HCT116 (cell line): ENCODE measurements around the gene TERF2IP. TPM values are rescaled to one million over a fixed set of nuclear protein-coding genes. Genes with fewer than 3 reads are reported as not detected.
A peak's percentile ranks its signal among the peaks of the same experiment; 100 is the strongest.

Source experiments
- ATAC-seq: fragments of 200-7000 bp; cut with Tn5 transposase; 2 replicates; pipeline ENCODE4 v1.9.1; 2020; ENCODE audit warnings: mild to moderate bottlenecking, moderate library complexity
- BruUV-seq: library from RNA; stranded (reverse); fragments of 400-500 nt; replicated peaks from 2 replicates; lab custom pipeline; 2021; lab: Mats Ljungman, UMichigan
- CTCF ChIA-PET: fragments of 300-600 bp; sonication (Branson Sonifier 250); formaldehyde crosslinking; loops from one replicate; lab custom pipeline; 2021; ENCODE audit warnings: antibody characterized with exemption; lab: Charles Lee
- POLR2A ChIA-PET: fragments of 300-600, 350-600 bp; sonication (Branson Sonifier 250); formaldehyde crosslinking; loops from one replicate; lab custom pipeline; 2021; ENCODE audit warnings: antibody characterized with exemption; lab: Charles Lee
- RAD21 ChIA-PET, 2 experiments: fragments of 300-600 bp; sonication (Branson Sonifier 250); formaldehyde crosslinking; loops; one replicate each; lab custom pipeline; 2023; ENCODE audit warnings: low total read pairs in 2 of 2; ENCODE audit not compliant: uncharacterized antibody in 2 of 2, unreplicated experiment in 2 of 2, low non-redundant PET in 1 of 2; lab: Charles Lee
- DNase-seq: peaks from one replicate; pipeline ENCODE4 v3.0.0-alpha.2; 2010; ENCODE audit warnings: low read depth, low spot score
- H2AFZ ChIP-seq: fragments of 200-600 bp; shearing (Covaris generic), sonication (generic); 2 replicates; pipeline ENCODE4 v1.6.1; 2017; ENCODE audit warnings: low read depth, mixed run types, mixed read lengths, antibody characterized with exemption, low read length; ENCODE audit not compliant: poor library complexity, severe bottlenecking
- H3K27ac ChIP-seq: 2 replicates; pipeline ENCODE4 v1.5.1; 2012; ENCODE audit warnings: low read depth, low read length
- H3K27me3 ChIP-seq: fragments of 200-600 bp; sonication (generic); 2 replicates; pipeline ENCODE4 v1.6.1; 2016; ENCODE audit warnings: mixed run types, low read length, mixed read lengths; ENCODE audit not compliant: insufficient read depth
- H3K36me3 ChIP-seq, 2 experiments: fragments of 200-500 bp in 1 of 2; fragments of 200-600 bp in 1 of 2; sonication (Bioruptor generic) in 1 of 2; sonication (generic) in 1 of 2; 2 replicates each; pipeline versions ENCODE4 v1.5.1 to v1.6.1; 2014 to 2016; ENCODE audit warnings: low read length in 2 of 2, inconsistent platforms in 1 of 2, mixed read lengths in 1 of 2, mixed run types in 1 of 2; ENCODE audit not compliant: insufficient read depth in 2 of 2, control insufficient read depth in 1 of 2
- H3K4me1 ChIP-seq, 2 experiments: fragments of 200-600 bp in 1 of 2; sonication (generic) in 1 of 2; 2 replicates each; pipeline versions ENCODE4 v1.5.1 to v1.6.1; 2012 to 2017; ENCODE audit warnings: low read length in 2 of 2, inconsistent platforms in 1 of 2, mild to moderate bottlenecking in 1 of 2, mixed read lengths in 1 of 2, mixed run types in 1 of 2, moderate library complexity in 1 of 2; ENCODE audit not compliant: insufficient read depth in 2 of 2, control insufficient read depth in 1 of 2
- H3K4me2 ChIP-seq: fragments of 200-600 bp; sonication (generic); 2 replicates; pipeline ENCODE4 v1.6.1; 2017; ENCODE audit warnings: mixed run types, low read length, mixed read lengths
- H3K4me3 ChIP-seq, 2 experiments: fragments of 200-600 bp in 1 of 2; sonication (generic) in 1 of 2; replicated peaks in 1 of 2; 2 replicates each; pipeline ENCODE4 v1.5.1; 2011 to 2016; ENCODE audit warnings: low read length in 2 of 2, control low read depth in 1 of 2, low read depth in 1 of 2, mild to moderate bottlenecking in 1 of 2, mixed read lengths in 1 of 2, mixed run types in 1 of 2
- H3K79me2 ChIP-seq: fragments of 200-600 bp; sonication (generic); 2 replicates; pipeline ENCODE4 v1.6.1; 2017; ENCODE audit warnings: mild to moderate bottlenecking, mixed run types, low read length, moderate library complexity, mixed read lengths; ENCODE audit not compliant: insufficient read depth
- H3K9ac ChIP-seq: fragments of 200-600 bp; sonication (generic); 2 replicates; pipeline ENCODE4 v1.6.1; 2016; ENCODE audit warnings: low read length, mixed read lengths
- H3K9me2 ChIP-seq: fragments of 200-600 bp; sonication (generic), shearing (Covaris generic); 2 replicates; pipeline ENCODE4 v1.6.1; 2017; ENCODE audit warnings: mixed run types, mild to moderate bottlenecking, moderate library complexity; ENCODE audit not compliant: insufficient read depth
- H3K9me3 ChIP-seq, 2 experiments: fragments of 200-500 bp in 1 of 2; fragments of 200-600 bp in 1 of 2; sonication (Bioruptor generic) in 1 of 2; sonication (generic) in 1 of 2; 2 replicates each; pipeline ENCODE4 v1.6.1; 2014 to 2017; ENCODE audit warnings: low read length in 2 of 2, mixed read lengths in 2 of 2, inconsistent platforms in 1 of 2, low read depth in 1 of 2, mild to moderate bottlenecking in 1 of 2, mixed run types in 1 of 2, moderate library complexity in 1 of 2; ENCODE audit not compliant: control insufficient read depth in 1 of 2, insufficient read depth in 1 of 2
- H4K20me1 ChIP-seq: fragments of 200-600 bp; sonication (generic), shearing (Covaris generic); 2 replicates; pipeline ENCODE4 v1.6.1; 2017; ENCODE audit warnings: mixed run types, mild to moderate bottlenecking, moderate library complexity; ENCODE audit not compliant: insufficient read depth
- ATF3 ChIP-seq: IDR thresholded peaks from 2 replicates; pipeline ENCODE4 v1.6.1; 2012
- CEBPB ChIP-seq: IDR thresholded peaks from 2 replicates; pipeline ENCODE4 v1.6.1; 2012; ENCODE audit warnings: low read depth
- EGR1 ChIP-seq: IDR thresholded peaks from 2 replicates; pipeline ENCODE4 v1.6.1; 2012; ENCODE audit warnings: low read depth
- ELF1 ChIP-seq: IDR thresholded peaks from 2 replicates; pipeline ENCODE4 v1.6.1; 2012; ENCODE audit warnings: low read depth, borderline replicate concordance
- EZH2 ChIP-seq: fragments of 200-600 bp; sonication (generic); IDR thresholded peaks from 2 replicates; pipeline ENCODE4 v1.6.1; 2017; ENCODE audit warnings: antibody characterized with exemption, mixed run types
- FOSL1 ChIP-seq: IDR thresholded peaks from 2 replicates; pipeline ENCODE4 v1.6.1; 2012; ENCODE audit warnings: low read depth
- JUND ChIP-seq: IDR thresholded peaks from 2 replicates; pipeline ENCODE4 v1.6.1; 2012
- MAX ChIP-seq: IDR thresholded peaks from 2 replicates; pipeline ENCODE4 v1.6.1; 2012
- POLR2A ChIP-seq: IDR thresholded peaks from 2 replicates; pipeline ENCODE4 v1.7.0; 2011; ENCODE audit warnings: borderline replicate concordance; ENCODE audit not compliant: insufficient read depth, insufficient read length; ENCODE audit errors: extremely low read depth
- POLR2AphosphoS5 ChIP-seq: IDR thresholded peaks from 2 replicates; pipeline ENCODE4 v1.6.1; 2011; ENCODE audit warnings: mild to moderate bottlenecking, low read depth, low read length, moderate library complexity
- RAD21 ChIP-seq: IDR thresholded peaks from 2 replicates; pipeline ENCODE4 v1.6.1; 2012; ENCODE audit warnings: low read depth, mild to moderate bottlenecking
- REST ChIP-seq: IDR thresholded peaks from 2 replicates; pipeline ENCODE4 v1.6.1; 2012; ENCODE audit warnings: low read depth
- SIN3A ChIP-seq: IDR thresholded peaks from 2 replicates; pipeline ENCODE4 v1.6.1; 2012; ENCODE audit warnings: low read depth
- SP1 ChIP-seq: IDR thresholded peaks from 2 replicates; pipeline ENCODE4 v1.6.1; 2012; ENCODE audit warnings: low read depth
- SRF ChIP-seq: IDR thresholded peaks from 2 replicates; pipeline ENCODE4 v1.6.1; 2012; ENCODE audit warnings: low read depth
- TCF7L2 ChIP-seq: IDR thresholded peaks from 2 replicates; pipeline ENCODE4 v1.7.0; 2011; ENCODE audit warnings: borderline replicate concordance, inconsistent platforms; ENCODE audit not compliant: insufficient read depth, insufficient read length; ENCODE audit errors: extremely low read depth
- YY1 ChIP-seq: IDR thresholded peaks from 2 replicates; pipeline ENCODE4 v1.6.1; 2011; ENCODE audit warnings: low read length, low read depth, moderate library complexity, mild to moderate bottlenecking; ENCODE audit not compliant: insufficient replicate concordance; ENCODE audit errors: extremely low read depth
- ZBTB33 ChIP-seq: IDR thresholded peaks from 2 replicates; pipeline ENCODE4 v1.6.1; 2011; ENCODE audit warnings: mild to moderate bottlenecking, low read length, moderate library complexity; ENCODE audit not compliant: insufficient replicate concordance; ENCODE audit errors: extremely low read depth
- ZFX ChIP-seq: fragments of 450-650 bp; IDR thresholded peaks from 2 replicates; pipeline ENCODE4 v1.6.1; 2017
- ZNF274 ChIP-seq: fragments of 200-500 bp; sonication (Bioruptor generic); IDR thresholded peaks from 2 replicates; pipeline ENCODE4 v1.6.1; 2014; ENCODE audit warnings: mild to moderate bottlenecking, low read depth, low read length, inconsistent platforms
- intact Hi-C: fragments of 100-400 bp; cut with micrococcal nuclease; formaldehyde crosslinking; loops from 2 replicates; pipeline ENCODE4 v1.10.0; 2022
- total RNA-seq: library from RNA; stranded (reverse); gene quantifications from one replicate; pipeline ENCODE4 v1.2.1, GENCODE V29; 2021; ENCODE audit not compliant: unreplicated experiment

TERF2IP gene
- total RNA-seq, 1 experiment from 2014 or later: 36.4 TPM

GRCh38 chr16:75622761-75623605 is 24.6 kb upstream of the TERF2IP start, which contains the start of gene ADAT1:
Gene ADAT1 (minus strand): TSS chr16:75623281. CDS start chr16:75620799, 2,482 bp downstream.
- no peaks in the 10 kb centered on the region for H3K27me3 ChIP-seq
- peaks cover 9% of the 10 kb centered on the region for H3K79me2 ChIP-seq
- peak within 1 kb of the TSS; percentile 75 to 79 for H3K4me3 ChIP-seq
- H3K4me1 ChIP-seq: peaks cover 8 to 19% of the 10 kb centered on the region in 2 experiments
- TSS peak; percentile 78 for BruUV-seq
- no peaks in the 10 kb centered on the region for H3K9me2 ChIP-seq
- peak within 1 kb of the TSS; percentile 86 for H3K27ac ChIP-seq
- peak; percentile 95 for ATAC-seq
- no peak within 1 kb of the TSS for H2AFZ ChIP-seq
- 0 out of 2 replicates have a peak, but pooled peaks cover 5% of the 10 kb centered on the region for H4K20me1 ChIP-seq
- ChIA-PET POLR2A (interaction anchor here (0.6 to 1.3 kb wide), 6 partner anchors 18 to 154 kb away, joined by 3 to 12 read pairs (median 4); partner anchors contain the start of genes KARS1 and TERF2IP), RAD21 (no interaction called here), CTCF (interaction anchor here (0.7 to 1.1 kb wide), 2 partner anchors 141 to 424 kb away, joined by 3 to 4 read pairs; no protein-coding TSS in a partner anchor)
- peak within 1 kb of the TSS; percentile 84 for H3K4me2 ChIP-seq
- H3K9me3 ChIP-seq: no peaks in the 10 kb centered on the region
- intact Hi-C loops: loop anchor here (2.0 to 5.0 kb wide), 4 partner anchors 24 to 426 kb away; partner anchors contain the start of genes KARS1, TERF2IP and TMEM231
- H3K36me3 ChIP-seq: peaks cover 11 to 31% of the 10 kb centered on the region in 2 experiments
- DNase-seq: peak; percentile 96
- peak within 1 kb of the TSS; percentile 90 for H3K9ac ChIP-seq
- TF ChIP-seq SRF: peak; percentile 79
- TF ChIP-seq SIN3A: peak; percentile 93
- peak; percentile 65 for TF ChIP-seq YY1
- TF ChIP-seq TCF7L2: peak; percentile 96
- no peak for TF ChIP-seq ZNF274
- TF ChIP-seq EGR1: no peak
- no peak for TF ChIP-seq RAD21
- no peak for TF ChIP-seq EZH2
- peak; percentile 94 for TF ChIP-seq MAX
- TF ChIP-seq JUND: no peak
- TF ChIP-seq FOSL1: no peak
- TF ChIP-seq POLR2AphosphoS5: peak; percentile 97
- peak; percentile 65 for TF ChIP-seq ZFX
- no peak for TF ChIP-seq CEBPB
- peak; percentile 95 for TF ChIP-seq ZBTB33
- peak; percentile 79 for TF ChIP-seq ELF1
- peak; percentile 70 for TF ChIP-seq SP1
- no peak for TF ChIP-seq REST
- no peak for TF ChIP-seq ATF3
- TF ChIP-seq POLR2A: peak; percentile 78
